Measurements from ENCODE around the gene CRKL. TPM values are rescaled to one million over a fixed set of nuclear protein-coding genes. Genes with fewer than 3 reads are reported as not detected.

The CRKL gene
- total RNA-seq, 4 donors from 2014 or later = 29.4 to 74.2 (median 57.6) TPM

GRCh38 chr22:20948450-20948849, 31.2 kb downstream of the CRKL start:
- Histone ChIP-seq H3K9me3 (no peaks in the 10 kb centered on the region), H3K4me1 (no peaks in the 10 kb centered on the region), H3K36me3 (no peaks in the 10 kb centered on the region), H3K27ac (no peak overlapping the region), H3K4me3 (no peak overlapping the region), H3K27me3 (no peaks in the 10 kb centered on the region)
- intact Hi-C loops (cut with DNase I; ENCODE audit: low total_unique reads) = no loop called here
- DNase-seq = no peak
- TF ChIP-seq CTCF (IDR thresholded peaks at IDR 0.05) = no peak
- TF ChIP-seq POLR2A (IDR thresholded peaks at IDR 0.05) = no peak

GRCh38 chr22:20948989-20949388, 31.8 kb downstream of the CRKL start:
- intact Hi-C loops (cut with DNase I; ENCODE audit: low total_unique reads) = no loop called here
- TF ChIP-seq POLR2A (IDR thresholded peaks at IDR 0.05) (no peak), CTCF (IDR thresholded peaks at IDR 0.05) (no peak)
- H3K27ac ChIP-seq = no peak overlapping the region
- H3K9me3 ChIP-seq = no peaks in the 10 kb centered on the region
- H3K27me3 ChIP-seq = no peaks in the 10 kb centered on the region
- no peak for DNase-seq
- H3K36me3 ChIP-seq = no peaks in the 10 kb centered on the region
- no peak overlapping the region for H3K4me3 ChIP-seq
- H3K4me1 ChIP-seq = no peaks in the 10 kb centered on the region

GRCh38 chr22:20949698-20950183, 32.5 kb downstream of the CRKL start:
- Histone ChIP-seq H3K27me3 (no peaks in the 10 kb centered on the region), H3K4me3 (no peak overlapping the region), H3K27ac (no peak overlapping the region), H3K4me1 (no peaks in the 10 kb centered on the region), H3K9me3 (no peaks in the 10 kb centered on the region), H3K36me3 (no peaks in the 10 kb centered on the region)
- TF ChIP-seq CTCF (IDR thresholded peaks at IDR 0.05) (no peak), POLR2A (IDR thresholded peaks at IDR 0.05) (no peak)
- no peak for DNase-seq
- intact Hi-C loops (cut with DNase I; ENCODE audit: low total_unique reads) = no loop called here

GRCh38 chr22:20951151-20951931, 34.1 kb downstream of the CRKL start:
- intact Hi-C loops (cut with DNase I; ENCODE audit: low total_unique reads) = no loop called here
- no peak for DNase-seq

More at GRCh38 chr22:20951151-20951931, 34.1 kb downstream of the CRKL start:
- no peak overlapping the region for H3K4me3 ChIP-seq
- H3K9me3 ChIP-seq = no peaks in the 10 kb centered on the region
- H3K27me3 ChIP-seq = no peaks in the 10 kb centered on the region
- H3K27ac ChIP-seq = no peak overlapping the region
- TF ChIP-seq CTCF (IDR thresholded peaks at IDR 0.05) (no peak), POLR2A (IDR thresholded peaks at IDR 0.05) (no peak)
- H3K4me1 ChIP-seq = no peaks in the 10 kb centered on the region
- H3K36me3 ChIP-seq = no peaks in the 10 kb centered on the region
